Measurements from ENCODE around the gene SLC37A1.

GRCh38 chr21:42539931-42540343, 26.3 kb downstream of the SLC37A1 start:
- TF ChIP-seq CTCF (CRISPR knock-in tag; IDR thresholded peaks at IDR 0.05) (peak; percentile 61), STAT6 (CRISPR knock-in tag; IDR thresholded peaks at IDR 0.05; ENCODE audit: borderline replicate concordance) (no peak), ARNT (IDR thresholded peaks at IDR 0.05) (no peak), NCOR1 (IDR thresholded peaks at IDR 0.05; ENCODE audit: borderline replicate concordance, low read length) (no peak), AFF4 (CRISPR knock-in tag; IDR thresholded peaks at IDR 0.05) (no peak)

Data from HepG2 (cell line).